Measurements from ENCODE around the gene ACSM6.

The ACSM6 gene

GRCh38 chr10:95273393-95274312, 79.6 kb downstream of the ACSM6 start:
- no peak for TF ChIP-seq CTCF (IDR thresholded peaks at IDR 0.05)

GRCh38 chr10:95275726-95276366, 81.8 kb downstream of the ACSM6 start:
- no peak for TF ChIP-seq CTCF (IDR thresholded peaks at IDR 0.05)
- H3K4me3 ChIP-seq, result peak overlapping the region; percentile 34
- peak overlapping the region; percentile 69 to 91 for H3K27ac ChIP-seq
- DNase-seq (ENCODE audit: low spot score), result no peak

More at GRCh38 chr10:95273393-95274312, 79.6 kb downstream of the ACSM6 start:
- Histone ChIP-seq H3K4me3 (peak overlapping the region; percentile 61), H3K27ac (peak overlapping the region; percentile 69 to 91)
- no peak for DNase-seq (ENCODE audit: low spot score)

GRCh38 chr10:95276367-95277200, 82.5 kb downstream of the ACSM6 start:
- DNase-seq (ENCODE audit: low spot score), result no peak
- no peak for TF ChIP-seq CTCF (IDR thresholded peaks at IDR 0.05)
- H3K27ac ChIP-seq, result peak overlapping the region; percentile 69 to 91
- peak overlapping the region; percentile 34 for H3K4me3 ChIP-seq

- peak overlapping the region in 1 of 2 donors; percentile 91 for H3K27ac ChIP-seq
Observed at GRCh38 chr10:95277201-95277570, 83.1 kb downstream of the ACSM6 start.

GRCh38 chr10:95277614-95278013, 83.6 kb downstream of the ACSM6 start:
- no peak for DNase-seq (ENCODE audit: low spot score)
- Histone ChIP-seq H3K27ac (peak overlapping the region; percentile 58 to 91), H3K4me3 (no peak overlapping the region)
- no peak for TF ChIP-seq CTCF (IDR thresholded peaks at IDR 0.05)

More at GRCh38 chr10:95277201-95277570, 83.1 kb downstream of the ACSM6 start:
- no peak overlapping the region for H3K4me3 ChIP-seq
- DNase-seq (ENCODE audit: low spot score), result no peak
- no peak for TF ChIP-seq CTCF (IDR thresholded peaks at IDR 0.05)
